HEK293 (cell line): Measurements from ENCODE around the gene SOX2.

Source experiments
- TCF7L2 ChIP-seq: IDR thresholded peaks from 2 replicates; pipeline ENCODE4 v1.6.1; 2011; ENCODE audit warnings: low read depth, mild to moderate bottlenecking, inconsistent platforms, low read length, moderate library complexity, borderline replicate concordance
- ZBTB20 ChIP-seq: fragments of 450-650 bp; formaldehyde crosslinking; IDR thresholded peaks from 2 replicates; pipeline ENCODE4 v1.5.1; 2016; ENCODE audit warnings: missing biosample characterization, missing genetic modification characterization
- ZNF239 ChIP-seq: fragments of 450-650 bp; formaldehyde crosslinking; IDR thresholded peaks from 2 replicates; pipeline ENCODE4 v1.5.1; 2016; ENCODE audit warnings: missing biosample characterization, missing genetic modification characterization
- ZNF670 ChIP-seq: fragments of 450-650 bp; formaldehyde crosslinking; IDR thresholded peaks from 2 replicates; pipeline ENCODE4 v1.5.1; 2016; ENCODE audit warnings: missing biosample characterization, missing genetic modification characterization, low read depth
- ZNF747 ChIP-seq: fragments of 450-650 bp; formaldehyde crosslinking; IDR thresholded peaks from 2 replicates; pipeline ENCODE4 v1.5.1; 2016; ENCODE audit warnings: missing biosample characterization, missing genetic modification characterization
- ZNF792 ChIP-seq: fragments of 450-650 bp; formaldehyde crosslinking; IDR thresholded peaks from 2 replicates; pipeline ENCODE4 v1.5.1; 2016; ENCODE audit warnings: missing biosample characterization, missing genetic modification characterization
- TF ChIP-seq, protein P1 (sequence below): fragments of 450-650 bp; formaldehyde crosslinking; IDR thresholded peaks from 2 replicates; pipeline ENCODE4 v1.5.1; 2016; ENCODE audit warnings: missing biosample characterization, missing genetic modification characterization
- TF ChIP-seq, protein P2 (sequence below): fragments of 450-650 bp; formaldehyde crosslinking; IDR thresholded peaks from 2 replicates; pipeline ENCODE4 v1.5.1; 2016; ENCODE audit warnings: missing biosample characterization, missing genetic modification characterization

DNA sequence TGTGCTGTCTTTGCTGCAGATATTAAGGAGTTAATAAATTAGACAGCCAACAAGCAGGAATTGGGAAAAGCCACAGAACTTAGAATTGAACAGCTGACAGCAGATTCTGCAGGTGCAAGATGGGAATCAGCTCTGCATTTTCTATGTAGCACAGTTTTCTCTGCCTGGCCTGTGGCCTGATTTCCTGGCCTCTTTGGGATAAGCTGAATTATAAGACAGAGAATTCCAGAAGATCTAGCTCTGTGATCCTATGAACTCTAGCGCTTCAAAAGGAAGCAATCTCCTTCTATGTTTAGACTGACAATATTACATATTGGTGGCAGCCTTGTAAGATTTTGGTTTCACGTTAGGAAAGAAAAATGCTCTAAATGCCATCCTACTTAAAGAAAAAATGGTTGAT is 24.0 kb upstream of the SOX2 start:
- TF ChIP-seq, protein P1, sequence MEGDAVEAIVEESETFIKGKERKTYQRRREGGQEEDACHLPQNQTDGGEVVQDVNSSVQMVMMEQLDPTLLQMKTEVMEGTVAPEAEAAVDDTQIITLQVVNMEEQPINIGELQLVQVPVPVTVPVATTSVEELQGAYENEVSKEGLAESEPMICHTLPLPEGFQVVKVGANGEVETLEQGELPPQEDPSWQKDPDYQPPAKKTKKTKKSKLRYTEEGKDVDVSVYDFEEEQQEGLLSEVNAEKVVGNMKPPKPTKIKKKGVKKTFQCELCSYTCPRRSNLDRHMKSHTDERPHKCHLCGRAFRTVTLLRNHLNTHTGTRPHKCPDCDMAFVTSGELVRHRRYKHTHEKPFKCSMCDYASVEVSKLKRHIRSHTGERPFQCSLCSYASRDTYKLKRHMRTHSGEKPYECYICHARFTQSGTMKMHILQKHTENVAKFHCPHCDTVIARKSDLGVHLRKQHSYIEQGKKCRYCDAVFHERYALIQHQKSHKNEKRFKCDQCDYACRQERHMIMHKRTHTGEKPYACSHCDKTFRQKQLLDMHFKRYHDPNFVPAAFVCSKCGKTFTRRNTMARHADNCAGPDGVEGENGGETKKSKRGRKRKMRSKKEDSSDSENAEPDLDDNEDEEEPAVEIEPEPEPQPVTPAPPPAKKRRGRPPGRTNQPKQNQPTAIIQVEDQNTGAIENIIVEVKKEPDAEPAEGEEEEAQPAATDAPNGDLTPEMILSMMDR (tag by site-specific recombination), result no peak
- TF ChIP-seq ZNF792 (tag by site-specific recombination) (no peak), ZNF239 (tag by site-specific recombination) (no peak), ZNF747 (tag by site-specific recombination) (no peak), TCF7L2 (no peak), ZNF670 (tag by site-specific recombination) (no peak), ZBTB20 (tag by site-specific recombination) (no peak)
- TF ChIP-seq, protein P2, sequence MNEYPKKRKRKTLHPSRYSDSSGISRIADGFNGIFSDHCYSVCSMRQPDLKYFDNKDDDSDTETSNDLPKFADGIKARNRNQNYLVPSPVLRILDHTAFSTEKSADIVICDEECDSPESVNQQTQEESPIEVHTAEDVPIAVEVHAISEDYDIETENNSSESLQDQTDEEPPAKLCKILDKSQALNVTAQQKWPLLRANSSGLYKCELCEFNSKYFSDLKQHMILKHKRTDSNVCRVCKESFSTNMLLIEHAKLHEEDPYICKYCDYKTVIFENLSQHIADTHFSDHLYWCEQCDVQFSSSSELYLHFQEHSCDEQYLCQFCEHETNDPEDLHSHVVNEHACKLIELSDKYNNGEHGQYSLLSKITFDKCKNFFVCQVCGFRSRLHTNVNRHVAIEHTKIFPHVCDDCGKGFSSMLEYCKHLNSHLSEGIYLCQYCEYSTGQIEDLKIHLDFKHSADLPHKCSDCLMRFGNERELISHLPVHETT (tag by site-specific recombination), result no peak
